A673 (cell line): Measurements from ENCODE around the gene BLTP3A. TPM values are rescaled to one million over a fixed set of nuclear protein-coding genes. Genes with fewer than 3 reads are reported as not detected.

Experiments used
- BruUV-seq: library from RNA; stranded (reverse); fragments of 400-500 nt; replicated peaks from 2 replicates; lab custom pipeline; 2021; lab: Mats Ljungman, UMichigan
- CTCF ChIA-PET: fragments of 300-600 bp; sonication (Branson Sonifier 250); formaldehyde crosslinking; loops from one replicate; lab custom pipeline; 2022; ENCODE audit warnings: antibody characterized with exemption; lab: Charles Lee
- POLR2A ChIA-PET: fragments of 300-600 bp; sonication (Branson Sonifier 250); formaldehyde crosslinking; loops from one replicate; lab custom pipeline; 2022; ENCODE audit warnings: antibody characterized with exemption; ENCODE audit not compliant: low non-redundant PET; lab: Charles Lee
- DNase-seq: peaks from one replicate; pipeline ENCODE4 v3.0.0-alpha.2; 2015; ENCODE audit warnings: low spot score
- H3K27ac ChIP-seq: fragments of 200-600 bp; sonication (generic); 2 replicates; pipeline ENCODE4 v1.5.1; 2016; ENCODE audit warnings: mixed run types, low read depth, mild to moderate bottlenecking, mixed read lengths, antibody characterized with exemption, low read length; ENCODE audit not compliant: poor library complexity, severe bottlenecking
- H3K27me3 ChIP-seq: fragments of 200-600 bp; sonication (generic); replicated peaks from 2 replicates; pipeline ENCODE4 v1.6.1; 2017; ENCODE audit warnings: mixed run types, low read depth, mild to moderate bottlenecking, mixed read lengths, antibody characterized with exemption, low read length; ENCODE audit not compliant: insufficient read depth, poor library complexity
- H3K36me3 ChIP-seq: fragments of 200-600 bp; sonication (generic); 2 replicates; pipeline ENCODE4 v1.6.1; 2016; ENCODE audit warnings: mixed run types, mild to moderate bottlenecking, mixed read lengths, antibody characterized with exemption, low read length; ENCODE audit not compliant: insufficient read depth, poor library complexity, severe bottlenecking
- H3K4me1 ChIP-seq: fragments of 200-600 bp; sonication (generic); 2 replicates; pipeline ENCODE4 v1.6.1; 2017; ENCODE audit warnings: mixed run types, mild to moderate bottlenecking, mixed read lengths, antibody characterized with exemption, low read length; ENCODE audit not compliant: insufficient read depth, poor library complexity, severe bottlenecking
- H3K4me3 ChIP-seq: fragments of 200-600 bp; sonication (generic); 2 replicates; pipeline ENCODE4 v1.5.1; 2016; ENCODE audit warnings: low read depth, mixed run types, mild to moderate bottlenecking, mixed read lengths, low read length; ENCODE audit not compliant: poor library complexity, severe bottlenecking
- H3K9me3 ChIP-seq: fragments of 200-600 bp; sonication (generic); 2 replicates; pipeline ENCODE4 v1.6.1; 2016; ENCODE audit warnings: mixed run types, low read depth, mild to moderate bottlenecking, mixed read lengths, antibody characterized with exemption, low read length; ENCODE audit not compliant: poor library complexity, severe bottlenecking
- EZH2 ChIP-seq: fragments of 200-600 bp; sonication (generic); IDR thresholded peaks from 2 replicates; pipeline ENCODE4 v1.6.1; 2017; ENCODE audit warnings: borderline replicate concordance, low read depth, mild to moderate bottlenecking, mixed read lengths, antibody characterized with exemption, low read length; ENCODE audit not compliant: poor library complexity, severe bottlenecking
- intact Hi-C: fragments of 100-400 bp; cut with micrococcal nuclease; formaldehyde crosslinking; loops from one replicate; pipeline ENCODE4 v1.10.0; 2022; ENCODE audit not compliant: unreplicated experiment
- total RNA-seq: library from RNA; stranded (reverse); gene quantifications from 2 replicates; pipeline ENCODE4 v1.2.3, GENCODE V29; 2021
- TF ChIP-seq, protein P1 (sequence below): fragments of 300-800, 200-600 bp; sonication (generic); conservative IDR thresholded peaks from 2 replicates; pipeline ENCODE4 v1.5.1; 2017; ENCODE audit warnings: low read depth, mild to moderate bottlenecking, antibody characterized with exemption, low read length, moderate library complexity, mixed read lengths

Gene BLTP3A
- total RNA-seq, 1 experiment from 2014 or later: 20.4 TPM

DNA sequence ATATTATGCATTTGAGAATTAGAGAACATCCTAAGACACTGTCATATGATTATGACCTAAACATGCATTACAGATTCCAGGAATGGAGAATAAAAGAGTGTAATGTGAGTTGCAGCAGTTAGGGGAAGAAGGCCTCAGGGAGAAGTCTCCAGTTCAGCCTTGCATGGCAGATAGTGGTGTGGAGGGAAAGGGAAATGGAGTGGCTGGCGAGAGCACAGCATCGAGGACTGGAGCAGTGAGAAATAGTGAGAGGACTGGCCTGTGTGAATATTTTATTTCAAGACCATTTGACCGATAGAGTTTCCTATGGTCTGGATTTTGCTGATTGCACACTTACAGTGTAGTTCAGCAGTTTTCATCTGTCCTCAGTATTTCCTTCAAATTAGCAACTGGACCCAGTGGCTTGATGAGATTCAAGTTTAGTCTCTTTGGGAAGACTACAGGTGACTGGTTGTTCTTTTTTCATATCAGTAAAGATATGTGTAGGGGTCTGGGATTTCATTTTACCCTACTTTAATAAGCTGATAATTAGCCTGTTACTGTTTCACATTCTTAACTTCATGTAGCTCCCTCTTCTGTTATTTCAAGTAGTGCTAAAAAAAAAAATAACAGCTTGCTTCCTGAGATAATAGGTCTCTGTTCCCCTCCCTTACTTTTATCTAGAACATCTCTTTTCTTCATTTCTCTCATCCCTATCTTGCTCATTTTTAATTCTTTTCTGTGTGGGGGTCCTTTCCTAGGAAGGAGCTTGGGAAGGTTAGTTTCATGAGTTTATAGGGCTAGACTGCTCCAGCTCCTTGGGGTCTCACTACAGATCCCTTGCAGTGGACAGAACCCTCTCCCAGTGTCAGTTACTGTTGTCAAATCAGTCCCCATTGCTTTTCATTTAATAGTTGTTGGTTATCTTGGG is 27.9 kb downstream of the BLTP3A start:
- Histone ChIP-seq H3K36me3 (peaks cover 10% of the 10 kb centered on the region), H3K9me3 (no peaks in the 10 kb centered on the region), H3K27me3 (no peaks in the 10 kb centered on the region), H3K4me3 (no peak overlapping the region), H3K4me1 (peaks cover 22% of the 10 kb centered on the region), H3K27ac (peak overlapping the region; percentile 9)
- ChIA-PET POLR2A (interaction anchor here (0.5 to 0.7 kb wide), 3 partner anchors 15 to 249 kb away, joined by 3 to 5 read pairs (median 4); no protein-coding TSS in a partner anchor), CTCF (no interaction called here)
- no TSS peak for BruUV-seq
- intact Hi-C loops: no loop called here
- no peak for DNase-seq
- TF ChIP-seq, protein P1, sequence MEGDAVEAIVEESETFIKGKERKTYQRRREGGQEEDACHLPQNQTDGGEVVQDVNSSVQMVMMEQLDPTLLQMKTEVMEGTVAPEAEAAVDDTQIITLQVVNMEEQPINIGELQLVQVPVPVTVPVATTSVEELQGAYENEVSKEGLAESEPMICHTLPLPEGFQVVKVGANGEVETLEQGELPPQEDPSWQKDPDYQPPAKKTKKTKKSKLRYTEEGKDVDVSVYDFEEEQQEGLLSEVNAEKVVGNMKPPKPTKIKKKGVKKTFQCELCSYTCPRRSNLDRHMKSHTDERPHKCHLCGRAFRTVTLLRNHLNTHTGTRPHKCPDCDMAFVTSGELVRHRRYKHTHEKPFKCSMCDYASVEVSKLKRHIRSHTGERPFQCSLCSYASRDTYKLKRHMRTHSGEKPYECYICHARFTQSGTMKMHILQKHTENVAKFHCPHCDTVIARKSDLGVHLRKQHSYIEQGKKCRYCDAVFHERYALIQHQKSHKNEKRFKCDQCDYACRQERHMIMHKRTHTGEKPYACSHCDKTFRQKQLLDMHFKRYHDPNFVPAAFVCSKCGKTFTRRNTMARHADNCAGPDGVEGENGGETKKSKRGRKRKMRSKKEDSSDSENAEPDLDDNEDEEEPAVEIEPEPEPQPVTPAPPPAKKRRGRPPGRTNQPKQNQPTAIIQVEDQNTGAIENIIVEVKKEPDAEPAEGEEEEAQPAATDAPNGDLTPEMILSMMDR: no peak
- no peak for TF ChIP-seq EZH2

DNA sequence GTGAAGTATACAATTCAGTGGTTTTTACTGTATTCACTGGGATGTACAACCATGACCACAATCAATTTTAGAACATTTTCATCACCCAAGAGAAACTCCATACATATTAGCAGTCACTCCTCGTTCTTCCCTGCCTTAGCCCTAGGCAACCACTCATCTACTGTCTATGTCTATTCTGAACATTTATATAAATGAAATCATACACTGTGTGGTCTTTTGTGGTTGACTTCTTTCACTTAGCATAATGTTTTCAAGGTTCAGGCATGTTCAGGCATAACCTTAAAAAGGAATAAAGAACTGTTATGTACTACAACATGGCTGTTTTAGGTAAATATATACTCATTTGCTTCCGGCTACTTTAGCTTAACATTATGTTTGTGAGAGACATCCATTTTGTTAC is 37.3 kb downstream of the BLTP3A start:
- TF ChIP-seq EZH2: no peak
- TF ChIP-seq, protein P1: no peak
- ChIA-PET CTCF (no interaction called here), POLR2A (no interaction called here)
- intact Hi-C loops: no loop called here
- no TSS peak for BruUV-seq
- H3K4me3 ChIP-seq: no peak overlapping the region
- no peak overlapping the region for H3K27ac ChIP-seq
- no peaks in the 10 kb centered on the region for H3K4me1 ChIP-seq
- H3K9me3 ChIP-seq: no peaks in the 10 kb centered on the region
- DNase-seq: no peak
- peaks cover 19% of the 10 kb centered on the region for H3K36me3 ChIP-seq
- H3K27me3 ChIP-seq: no peaks in the 10 kb centered on the region

DNA sequence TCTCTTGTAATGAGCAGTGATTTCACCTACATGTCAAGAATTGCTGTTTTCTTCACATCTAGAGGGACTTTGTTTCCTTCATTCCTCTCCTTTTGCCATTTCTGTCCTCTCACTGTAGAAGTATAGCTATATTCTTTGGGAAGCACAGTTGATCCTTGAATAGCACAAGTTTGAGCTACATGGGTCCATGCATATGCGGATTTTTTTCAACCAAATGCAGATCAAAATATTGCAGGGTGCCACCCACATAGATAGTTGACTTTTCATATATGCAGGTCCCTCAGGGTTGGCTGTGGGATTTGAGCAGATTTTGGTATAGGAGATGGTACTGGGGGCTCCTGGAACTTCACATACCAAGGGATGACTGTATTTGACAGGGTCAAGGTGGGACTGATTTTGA is 41.1 kb downstream of the BLTP3A start:
- no peak overlapping the region for H3K4me3 ChIP-seq
- H3K27me3 ChIP-seq: no peaks in the 10 kb centered on the region
- no TSS peak for BruUV-seq
- CTCF ChIA-PET: no interaction called here
- H3K4me1 ChIP-seq: no peaks in the 10 kb centered on the region
- DNase-seq: no peak
- POLR2A ChIA-PET: interaction anchor here (0.7 kb wide), 1 partner anchor 426 kb away, joined by 6 read pairs; no protein-coding TSS in a partner anchor
- peaks cover 28% of the 10 kb centered on the region for H3K36me3 ChIP-seq
- H3K9me3 ChIP-seq: no peaks in the 10 kb centered on the region
- H3K27ac ChIP-seq: no peak overlapping the region
- intact Hi-C loops: no loop called here
- TF ChIP-seq, protein P1: no peak
- no peak for TF ChIP-seq EZH2
